H9 (cell line): ENCODE data around the gene MTOR. TPM values are rescaled to one million over a fixed set of nuclear protein-coding genes. Genes with fewer than 3 reads are reported as not detected.
A peak's percentile ranks its signal among the peaks of the same experiment; 100 is the strongest.

ENCODE experiments used
- DNase-seq: peaks from one replicate; pipeline ENCODE4 v3.0.0-alpha.2; 2017
- H2AFZ ChIP-seq: one replicate; pipeline ENCODE4 v1.6.1; 2013; ENCODE audit warnings: mild to moderate bottlenecking, low read length, control low read depth, moderate library complexity
- H2AK5ac ChIP-seq: 2 replicates; pipeline ENCODE4 v1.6.1; 2013; ENCODE audit warnings: low read length, control low read depth, mixed read lengths; ENCODE audit not compliant: insufficient read length
- H2BK120ac ChIP-seq: one replicate; pipeline ENCODE4 v1.6.1; 2013; ENCODE audit warnings: low read depth, mild to moderate bottlenecking, low read length, control low read depth, inconsistent platforms; ENCODE audit not compliant: poor library complexity, severe bottlenecking
- H2BK12ac ChIP-seq: 2 replicates; pipeline ENCODE4 v1.6.1; 2013; ENCODE audit warnings: low read length, control low read depth, mixed read lengths, low read depth; ENCODE audit not compliant: insufficient read length
- H2BK15ac ChIP-seq: 2 replicates; pipeline ENCODE4 v1.6.1; 2013; ENCODE audit warnings: low read depth, low read length, control low read depth
- H2BK20ac ChIP-seq: one replicate; pipeline ENCODE4 v1.6.1; 2013; ENCODE audit warnings: low read depth, mild to moderate bottlenecking, low read length, control low read depth, inconsistent platforms; ENCODE audit not compliant: poor library complexity, severe bottlenecking
- H2BK5ac ChIP-seq: 2 replicates; pipeline ENCODE4 v1.6.1; 2013; ENCODE audit warnings: low read length, control low read depth, mixed read lengths; ENCODE audit not compliant: insufficient read length
- H3K14ac ChIP-seq: 2 replicates; pipeline ENCODE4 v1.6.1; 2013; ENCODE audit warnings: low read length, control low read depth; ENCODE audit not compliant: insufficient read depth
- H3K18ac ChIP-seq: 2 replicates; pipeline ENCODE4 v1.6.1; 2013; ENCODE audit warnings: low read depth, mild to moderate bottlenecking, mixed read lengths, low read length, control low read depth; ENCODE audit not compliant: insufficient read length
- H3K23ac ChIP-seq: 2 replicates; pipeline ENCODE4 v1.6.1; 2013; ENCODE audit warnings: low read length, control low read depth, mixed read lengths, low read depth; ENCODE audit not compliant: insufficient read length
- H3K23me2 ChIP-seq: 2 replicates; pipeline ENCODE4 v1.6.1; 2013; ENCODE audit warnings: low read depth, mild to moderate bottlenecking, mixed read lengths, low read length, control low read depth; ENCODE audit not compliant: insufficient read length, poor library complexity, severe bottlenecking
- H3K27ac ChIP-seq: 2 replicates; pipeline ENCODE4 v1.5.1; 2013; ENCODE audit warnings: low read length, control low read depth, mixed read lengths, low read depth; ENCODE audit not compliant: insufficient read length
- H3K27me3 ChIP-seq: 2 replicates; pipeline ENCODE4 v1.6.1; 2013; ENCODE audit warnings: low read length, control low read depth, inconsistent platforms; ENCODE audit not compliant: insufficient read depth
- H3K4ac ChIP-seq: 2 replicates; pipeline ENCODE4 v1.6.1; 2013; ENCODE audit warnings: low read depth, mild to moderate bottlenecking, control low read depth, inconsistent platforms, low read length, moderate library complexity
- H3K4me1 ChIP-seq: 2 replicates; pipeline ENCODE4 v1.6.1; 2013; ENCODE audit warnings: low read length, control low read depth, inconsistent platforms; ENCODE audit not compliant: insufficient read depth
- H3K4me2 ChIP-seq: 2 replicates; pipeline ENCODE4 v1.6.1; 2013; ENCODE audit warnings: low read length, control low read depth, mixed read lengths; ENCODE audit not compliant: insufficient read length, insufficient read depth
- H3K56ac ChIP-seq: 2 replicates; pipeline ENCODE4 v1.6.1; 2013; ENCODE audit warnings: low read depth, mild to moderate bottlenecking, mixed read lengths, low read length, control low read depth; ENCODE audit not compliant: insufficient read length
- H3K79me1 ChIP-seq: 2 replicates; pipeline ENCODE4 v1.6.1; 2013; ENCODE audit warnings: low read depth, mild to moderate bottlenecking, moderate library complexity, low read length, control low read depth, inconsistent platforms; ENCODE audit not compliant: insufficient read depth, poor library complexity, severe bottlenecking
- H3K79me2 ChIP-seq: 2 replicates; pipeline ENCODE4 v1.6.1; 2013; ENCODE audit warnings: low read length, control low read depth, inconsistent platforms; ENCODE audit not compliant: insufficient read depth
- H3K9ac ChIP-seq: 2 replicates; pipeline ENCODE4 v1.6.1; 2013; ENCODE audit warnings: low read length, control low read depth, mixed read lengths; ENCODE audit not compliant: insufficient read length; ENCODE audit errors: extremely low read depth
- H3K9me3 ChIP-seq: one replicate; pipeline ENCODE4 v1.6.1; 2013; ENCODE audit warnings: low read depth, low read length, inconsistent platforms; ENCODE audit not compliant: control insufficient read depth
- H3T11ph ChIP-seq: one replicate; pipeline ENCODE4 v1.6.1; 2013; ENCODE audit warnings: mild to moderate bottlenecking, low read length, control low read depth, inconsistent platforms
- H4K20me1 ChIP-seq: one replicate; pipeline ENCODE4 v1.6.1; 2013; ENCODE audit not compliant: control insufficient read depth, insufficient read length, insufficient read depth
- H4K5ac ChIP-seq: 2 replicates; pipeline ENCODE4 v1.6.1; 2013; ENCODE audit warnings: low read depth, mild to moderate bottlenecking, mixed read lengths, low read length, control low read depth; ENCODE audit not compliant: insufficient read length
- H4K8ac ChIP-seq: replicated peaks from 2 replicates; pipeline ENCODE4 v1.6.1; 2013; ENCODE audit warnings: low read length, control low read depth, mixed read lengths, low read depth; ENCODE audit not compliant: insufficient read length
- H4K91ac ChIP-seq: 2 replicates; pipeline ENCODE4 v1.6.1; 2013; ENCODE audit warnings: low read depth, mild to moderate bottlenecking, moderate library complexity, mixed read lengths, low read length, control low read depth; ENCODE audit not compliant: insufficient read length
- H3K27ac Mint-ChIP-seq, 3 experiments: 2 replicates in 2 of 3; 3 replicates in 1 of 3; pipeline ENCODE4 v1.8.0; 2020 to 2021; ENCODE audit warnings: mixed read lengths in 3 of 3, mild to moderate bottlenecking in 1 of 3, moderate library complexity in 1 of 3
- H3K27me3 Mint-ChIP-seq: 2 replicates; pipeline ENCODE4 v1.8.0; 2021; ENCODE audit warnings: low read depth, mild to moderate bottlenecking, moderate library complexity, mixed read lengths
- H3K36me3 Mint-ChIP-seq, 3 experiments: 2 replicates in 2 of 3; 3 replicates in 1 of 3; pipeline ENCODE4 v1.8.0; 2020 to 2021; ENCODE audit warnings: low read depth in 3 of 3, mixed read lengths in 3 of 3; ENCODE audit not compliant: insufficient read depth in 1 of 3
- H3K4me1 Mint-ChIP-seq, 2 experiments: 2 replicates each; pipeline ENCODE4 v1.8.0; 2020; ENCODE audit warnings: mixed read lengths in 2 of 2
- H3K4me3 Mint-ChIP-seq, 2 experiments: 2 replicates in 1 of 2; 3 replicates in 1 of 2; pipeline ENCODE4 v1.8.0; 2020 to 2021; ENCODE audit warnings: mild to moderate bottlenecking in 2 of 2, mixed read lengths in 2 of 2, moderate library complexity in 1 of 2
- H3K9me3 Mint-ChIP-seq, 2 experiments: 2 replicates in 1 of 2; 3 replicates in 1 of 2; pipeline ENCODE4 v1.8.0; 2020; ENCODE audit warnings: mild to moderate bottlenecking in 2 of 2, mixed read lengths in 2 of 2, moderate library complexity in 1 of 2
- CTCF ChIP-seq: fragments of 200-600 bp; sonication (generic); conservative IDR thresholded peaks from 3 replicates; pipeline ENCODE4 v1.8.0; 2021; ENCODE audit warnings: antibody characterized with exemption, mild to moderate bottlenecking
- WGBS: extraction: QIAGEN DNeasy Blood & Tissue Kit; methylation state at CpG from one replicate; pipeline ENCODE4 v1.1.7; 2013; ENCODE audit warnings: missing lambda C conversion rate, low lambda C conversion rate, mixed read lengths; ENCODE audit not compliant: insufficient read length; ENCODE audit errors: extremely low coverage; 5-methylcytosine and 5-hydroxymethylcytosine counted together
- total RNA-seq: library from RNA; stranded (reverse); gene quantifications from 2 replicates; pipeline ENCODE4 v1.2.1, GENCODE V29; 2021

The MTOR gene
- total RNA-seq, 1 experiment from 2014 or later: 67.5 TPM

DNA sequence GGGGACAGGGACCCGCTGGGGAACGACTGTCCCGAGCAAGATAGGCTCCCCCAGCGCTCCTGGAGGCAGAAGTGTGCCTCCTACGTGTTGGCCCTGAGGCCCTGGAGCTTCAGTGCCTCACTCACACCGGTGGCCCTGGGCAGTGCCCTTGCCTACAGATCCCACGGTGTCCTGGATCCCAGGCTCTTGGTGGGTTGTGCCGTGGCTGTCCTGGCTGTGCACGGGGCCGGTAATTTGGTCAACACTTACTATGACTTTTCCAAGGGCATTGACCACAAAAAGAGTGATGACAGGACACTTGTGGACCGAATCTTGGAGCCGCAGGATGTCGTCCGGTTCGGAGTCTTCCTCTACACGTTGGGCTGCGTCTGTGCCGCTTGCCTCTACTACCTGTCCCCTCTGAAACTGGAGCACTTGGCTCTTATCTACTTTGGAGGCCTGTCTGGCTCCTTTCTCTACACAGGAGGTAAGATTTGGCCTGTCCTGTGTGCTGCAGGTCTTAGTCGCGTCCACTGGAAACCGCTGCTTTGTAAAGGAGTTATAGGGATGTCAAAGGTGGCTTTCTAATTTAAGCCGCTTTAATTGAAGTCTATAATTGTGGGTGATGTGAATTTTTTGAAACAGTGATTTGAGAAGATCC, 11.4 kb upstream of the MTOR start:
- H3K9me3 Mint-ChIP-seq: no peaks in the 10 kb centered on the region
- H3K14ac ChIP-seq: no peak overlapping the region
- H3K27ac Mint-ChIP-seq: peak overlapping the region; percentile 42 to 96 (median 92); a peak in 4 of 7 replicates
- no peaks in the 10 kb centered on the region for H3K27me3 ChIP-seq
- H2BK120ac ChIP-seq: no peak overlapping the region
- peaks cover 7% of the 10 kb centered on the region for H3K23me2 ChIP-seq
- no peak overlapping the region for H2BK12ac ChIP-seq
- peak overlapping the region; percentile 85 for H3K4me2 ChIP-seq
- peaks cover 18 to 20% of the 10 kb centered on the region in 2 experiments for H3K4me1 Mint-ChIP-seq
- H3K27me3 Mint-ChIP-seq: no peaks in the 10 kb centered on the region
- H3K4me3 Mint-ChIP-seq: peak overlapping the region; percentile 88 to 98
- H4K20me1 ChIP-seq: no peaks in the 10 kb centered on the region
- H3K9me3 ChIP-seq: no peaks in the 10 kb centered on the region
- H4K5ac ChIP-seq: no peak overlapping the region
- peaks cover 2% of the 10 kb centered on the region; the same call in 1 of the 2 replicates for H3K4me1 ChIP-seq
- H2AFZ ChIP-seq: no peak overlapping the region
- H2AK5ac ChIP-seq: no peak overlapping the region
- H3K56ac ChIP-seq: no peak overlapping the region
- H3K18ac ChIP-seq: no peak overlapping the region
- H3K79me2 ChIP-seq: peaks cover 7% of the 10 kb centered on the region; the same call in 1 of the 2 replicates
- TF ChIP-seq CTCF: no peak
- H3K27ac ChIP-seq: no peak overlapping the region
- H3K23ac ChIP-seq: no peak overlapping the region
- H2BK5ac ChIP-seq: no peak overlapping the region
- peaks cover 7 to 24% (median 17%) of the 10 kb centered on the region in 3 experiments for H3K36me3 Mint-ChIP-seq
- H3T11ph ChIP-seq: no peak overlapping the region
- H4K8ac ChIP-seq: no peak overlapping the region
- no peak overlapping the region for H2BK20ac ChIP-seq
- no CpG with 5 or more reads among the region's 22 CpGs for WGBS
- no peaks in the 10 kb centered on the region for H3K79me1 ChIP-seq
- no peak overlapping the region for H3K4ac ChIP-seq
- H3K9ac ChIP-seq: peak overlapping the region; percentile 77
- no peak overlapping the region for H4K91ac ChIP-seq
- peak; percentile 29 for DNase-seq
- H2BK15ac ChIP-seq: no peak overlapping the region
